Renal cortex interstitium (tissue), 11 donors: ENCODE results near the gene AIG1. TPM values are rescaled to one million over a fixed set of nuclear protein-coding genes. Genes with fewer than 3 reads are reported as not detected.
"Not testable (repeated sequence)": the region's sequence is repeated elsewhere in the genome, so short reads cannot be mapped to it uniquely, and the experiment has no call there.

Experiments used
- DNase-seq, 11 donors: peaks; one replicate each; pipeline ENCODE4 v3.0.0-alpha.2; 2013; ENCODE audit warnings: low read depth in 9 of 11, low spot score in 4 of 11; ENCODE audit errors: extremely low read depth in 1 of 11
- polyA plus RNA-seq, 3 donors: library from polyadenylated mRNA; unstranded; fragments of 120-200 nt; gene quantifications; one replicate each; pipeline ENCODE4 v1.2.1, GENCODE V29; 2013; ENCODE audit not compliant: insufficient read length in 3 of 3

The AIG1 gene
- polyA plus RNA-seq, 3 donors = 96.4 to 110 (median 103) TPM

- no peak for DNase-seq
These were observed 18.0 kb downstream of the AIG1 start for GRCh38 chr6:143078468-143079324.

- DNase-seq = no peak
These were observed 18.6 kb downstream of the AIG1 start for GRCh38 chr6:143079325-143079640.

- DNase-seq = not testable (repeated sequence)
These were observed 21.6 kb downstream of the AIG1 start for GRCh38 chr6:143082274-143082673.

- DNase-seq = not testable (repeated sequence)
These were observed 23.3 kb downstream of the AIG1 start for GRCh38 chr6:143084019-143084418.

GRCh38 chr6:143087335-143087734 lies 26.6 kb downstream of the AIG1 start:
- not testable (repeated sequence) for DNase-seq

- peak in 2 of 11 donors; percentile 12 to 15 for DNase-seq
These were observed 27.2 kb downstream of the AIG1 start for GRCh38 chr6:143087856-143088255.

- no peak for DNase-seq
These were observed 29.8 kb downstream of the AIG1 start for GRCh38 chr6:143090314-143091044.

GRCh38 chr6:143092768-143093167 lies 32.1 kb downstream of the AIG1 start:
- DNase-seq = no peak

GRCh38 chr6:143093290-143093689 lies 32.6 kb downstream of the AIG1 start:
- no peak for DNase-seq

GRCh38 chr6:143096403-143096802 lies 35.7 kb downstream of the AIG1 start:
- DNase-seq = no peak

GRCh38 chr6:143097224-143097795 lies 36.6 kb downstream of the AIG1 start:
- DNase-seq = no peak

- DNase-seq = no peak
These were observed 37.5 kb downstream of the AIG1 start for GRCh38 chr6:143098054-143098671.

- no peak for DNase-seq
These were observed 39.0 kb downstream of the AIG1 start for GRCh38 chr6:143099647-143100046.

GRCh38 chr6:143100429-143100828 lies 39.7 kb downstream of the AIG1 start:
- no peak for DNase-seq

- DNase-seq = no peak
These were observed 43.2 kb downstream of the AIG1 start for GRCh38 chr6:143103916-143104315.

GRCh38 chr6:143107440-143107839 lies 46.8 kb downstream of the AIG1 start:
- DNase-seq = peak in 1 of 11 donors; percentile 8

GRCh38 chr6:143107911-143108761 lies 47.4 kb downstream of the AIG1 start:
- DNase-seq = peak in 2 of 11 donors; percentile 4 to 30

GRCh38 chr6:143109196-143109595 lies 48.5 kb downstream of the AIG1 start:
- no peak for DNase-seq

GRCh38 chr6:143110572-143110971 lies 49.9 kb downstream of the AIG1 start:
- DNase-seq = no peak
